Occipital lobe (tissue), 2 donors: ENCODE measurements around the gene EIF5A2. TPM values are rescaled to one million over a fixed set of nuclear protein-coding genes. Genes with fewer than 3 reads are reported as not detected.

Source experiments
- DNase-seq: peaks from one replicate; lab custom pipeline; 2025; lab: John Stamatoyannopoulos, UW
- total RNA-seq: library from RNA; depleted of rRNA; stranded (reverse); fragments of >200 nt; gene quantifications from one replicate; pipeline ENCODE4 v1.2.3, GENCODE V29; 2014

Gene EIF5A2
- total RNA-seq, 1 donor from 2014 or later: 9.5 TPM

- DNase-seq: no peak
These were observed 45.6 kb downstream of the EIF5A2 start for GRCh38 chr3:170862618-170863374.

GRCh38 chr3:170858599-170858998 is 49.8 kb downstream of the EIF5A2 start:
- no peak for DNase-seq

GRCh38 chr3:170852324-170852723 is 56.1 kb downstream of the EIF5A2 start:
- DNase-seq: no peak

- no peak for DNase-seq
These were observed 60.0 kb downstream of the EIF5A2 start for GRCh38 chr3:170848292-170848917.

- no peak for DNase-seq
These were observed 64.1 kb downstream of the EIF5A2 start for GRCh38 chr3:170844377-170844776.

GRCh38 chr3:170840291-170840859 is 68.1 kb downstream of the EIF5A2 start:
- DNase-seq: no peak

GRCh38 chr3:170839518-170840100 is 68.8 kb downstream of the EIF5A2 start:
- DNase-seq: no peak

Other genes starting within 250 kb of the EIF5A2 start
- gene RPL22L1, start 38.4 kb downstream of the EIF5A2 start, total RNA-seq: 23.2 TPM
- gene SLC2A2, start 118.1 kb upstream of the EIF5A2 start, total RNA-seq: not detected